GM12872 (cell line): ENCODE measurements around the gene AJM1.

Experiments
- TF ChIP-seq, protein P1 (sequence below): IDR thresholded peaks from 3 replicates; pipeline ENCODE4 v1.5.1; 2011; ENCODE audit warnings: low read depth, mild to moderate bottlenecking, low read length, moderate library complexity; ENCODE audit not compliant: insufficient read depth

Gene AJM1

DNA sequence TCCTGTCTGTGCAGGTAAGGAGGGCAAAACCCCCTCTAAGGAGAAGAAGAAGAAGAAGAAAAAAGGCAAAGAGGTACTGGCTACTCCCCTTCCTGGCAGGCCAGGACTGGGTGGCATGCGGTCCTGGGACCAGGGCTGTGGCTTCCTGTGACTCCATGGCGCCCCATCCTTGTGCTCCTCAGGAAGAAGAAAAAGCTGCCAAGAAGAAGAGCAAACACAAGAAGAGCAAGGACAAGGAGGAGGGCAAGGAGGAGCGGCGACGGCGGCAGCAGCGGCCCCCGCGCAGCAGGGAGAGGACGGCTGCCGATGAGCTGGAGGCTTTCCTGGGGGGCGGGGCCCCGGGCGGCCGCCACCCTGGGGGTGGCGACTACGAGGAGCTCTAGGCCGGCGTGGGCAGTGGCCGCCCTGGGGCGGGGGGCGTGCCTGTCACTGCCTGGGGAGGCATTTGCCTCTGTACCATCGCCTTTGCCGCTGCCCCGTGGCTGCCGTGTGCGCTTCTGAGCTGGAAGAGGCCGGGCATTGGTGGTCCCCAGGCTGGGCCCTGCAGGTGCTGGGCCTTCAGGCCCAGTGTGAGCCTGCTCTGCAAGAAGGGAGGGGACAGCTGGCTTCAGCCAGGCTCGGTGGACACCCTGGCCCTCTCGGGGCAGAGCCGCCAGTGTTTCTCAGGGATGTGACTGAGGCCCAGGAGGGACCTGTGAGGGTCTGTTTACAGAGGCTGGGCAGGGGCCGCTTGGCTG lies 2.0 kb upstream of the AJM1 start:
- TF ChIP-seq, protein P1, sequence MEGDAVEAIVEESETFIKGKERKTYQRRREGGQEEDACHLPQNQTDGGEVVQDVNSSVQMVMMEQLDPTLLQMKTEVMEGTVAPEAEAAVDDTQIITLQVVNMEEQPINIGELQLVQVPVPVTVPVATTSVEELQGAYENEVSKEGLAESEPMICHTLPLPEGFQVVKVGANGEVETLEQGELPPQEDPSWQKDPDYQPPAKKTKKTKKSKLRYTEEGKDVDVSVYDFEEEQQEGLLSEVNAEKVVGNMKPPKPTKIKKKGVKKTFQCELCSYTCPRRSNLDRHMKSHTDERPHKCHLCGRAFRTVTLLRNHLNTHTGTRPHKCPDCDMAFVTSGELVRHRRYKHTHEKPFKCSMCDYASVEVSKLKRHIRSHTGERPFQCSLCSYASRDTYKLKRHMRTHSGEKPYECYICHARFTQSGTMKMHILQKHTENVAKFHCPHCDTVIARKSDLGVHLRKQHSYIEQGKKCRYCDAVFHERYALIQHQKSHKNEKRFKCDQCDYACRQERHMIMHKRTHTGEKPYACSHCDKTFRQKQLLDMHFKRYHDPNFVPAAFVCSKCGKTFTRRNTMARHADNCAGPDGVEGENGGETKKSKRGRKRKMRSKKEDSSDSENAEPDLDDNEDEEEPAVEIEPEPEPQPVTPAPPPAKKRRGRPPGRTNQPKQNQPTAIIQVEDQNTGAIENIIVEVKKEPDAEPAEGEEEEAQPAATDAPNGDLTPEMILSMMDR: no peak

DNA sequence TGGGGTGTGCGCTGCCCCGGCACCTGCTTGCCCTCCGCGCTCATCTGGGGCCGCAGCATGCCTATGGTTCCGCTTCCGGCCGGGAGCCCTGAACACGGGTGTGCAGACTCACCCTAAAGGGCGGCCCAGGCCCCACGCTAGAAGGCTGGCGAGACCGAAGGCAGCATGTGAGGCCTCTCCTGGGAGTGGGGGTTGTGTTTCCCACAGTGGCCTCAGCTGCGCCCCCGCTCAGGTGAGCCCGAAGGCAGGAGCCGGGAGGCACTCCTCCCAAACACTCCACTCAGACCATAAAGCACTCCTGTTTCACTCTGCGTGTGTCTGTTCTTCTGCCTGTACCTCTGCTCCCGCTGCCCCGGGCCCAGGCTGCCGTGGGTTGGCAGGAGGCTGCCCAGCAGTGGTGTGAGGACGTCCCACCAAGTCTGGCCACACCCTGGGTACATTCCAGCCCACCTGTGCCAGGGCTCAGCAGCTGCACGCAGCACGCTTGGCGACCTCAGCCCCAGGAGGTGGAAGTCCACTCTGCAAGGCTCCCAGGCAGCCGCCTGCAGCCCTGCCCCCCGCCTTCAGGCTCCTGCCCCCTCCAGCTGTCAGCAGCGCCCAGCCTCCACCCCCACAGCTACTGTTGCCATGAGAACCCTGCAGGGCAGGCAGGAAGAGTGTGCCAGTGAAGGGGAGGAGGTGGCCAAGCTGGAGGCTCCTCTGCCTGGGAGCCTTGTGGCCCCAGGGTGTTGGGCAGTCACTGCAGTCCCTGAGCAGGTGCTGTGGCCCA lies 1.2 kb upstream of the AJM1 start:
- TF ChIP-seq, protein P1: no peak

DNA sequence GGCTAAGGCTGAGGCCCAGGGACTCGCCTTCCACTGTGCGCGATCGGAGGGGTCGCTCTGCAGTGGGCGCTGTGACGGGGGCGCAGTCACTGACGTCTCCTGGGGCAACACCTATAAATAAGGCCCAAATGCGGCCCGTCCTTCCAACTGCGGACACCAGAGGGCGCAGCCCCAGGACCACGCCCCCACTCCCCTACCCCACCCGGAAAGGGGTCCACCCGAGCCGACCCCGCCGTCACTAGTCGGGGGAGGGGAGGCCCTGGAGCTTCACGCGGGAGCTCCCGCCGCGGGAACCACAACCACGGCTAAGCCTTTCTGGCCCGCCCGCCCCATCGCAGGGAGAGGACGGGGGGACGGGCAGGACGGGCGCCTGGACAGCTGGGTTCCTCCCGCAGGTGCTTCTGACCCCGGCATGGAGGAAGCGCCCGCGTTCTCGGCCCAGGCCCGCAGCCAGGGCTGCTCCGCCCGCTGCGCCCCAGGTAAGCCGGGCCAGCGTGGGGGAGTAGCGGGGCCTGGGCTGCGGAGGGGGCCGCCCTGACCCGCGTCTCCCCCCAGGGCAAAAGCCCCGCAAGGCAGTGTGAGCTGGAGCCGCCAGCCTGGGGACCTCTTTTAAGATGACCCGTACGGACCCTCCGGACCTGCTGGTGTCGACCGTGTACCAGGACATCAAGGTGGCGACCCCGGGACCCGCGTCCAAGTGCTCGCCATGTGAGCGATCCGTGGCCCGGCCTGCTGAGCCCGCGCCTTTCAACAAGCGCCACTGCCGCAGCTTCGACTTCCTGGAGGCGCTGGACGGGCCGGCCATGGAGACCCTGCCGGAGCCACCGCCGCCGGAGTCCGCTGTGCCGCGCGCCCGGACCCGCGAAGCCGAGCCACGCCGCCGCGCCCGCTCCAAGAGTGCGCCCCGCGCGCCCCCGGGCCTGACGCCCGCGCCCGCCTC lies 1.8 kb downstream of the AJM1 start:
- TF ChIP-seq, protein P1: peak; percentile 51

DNA sequence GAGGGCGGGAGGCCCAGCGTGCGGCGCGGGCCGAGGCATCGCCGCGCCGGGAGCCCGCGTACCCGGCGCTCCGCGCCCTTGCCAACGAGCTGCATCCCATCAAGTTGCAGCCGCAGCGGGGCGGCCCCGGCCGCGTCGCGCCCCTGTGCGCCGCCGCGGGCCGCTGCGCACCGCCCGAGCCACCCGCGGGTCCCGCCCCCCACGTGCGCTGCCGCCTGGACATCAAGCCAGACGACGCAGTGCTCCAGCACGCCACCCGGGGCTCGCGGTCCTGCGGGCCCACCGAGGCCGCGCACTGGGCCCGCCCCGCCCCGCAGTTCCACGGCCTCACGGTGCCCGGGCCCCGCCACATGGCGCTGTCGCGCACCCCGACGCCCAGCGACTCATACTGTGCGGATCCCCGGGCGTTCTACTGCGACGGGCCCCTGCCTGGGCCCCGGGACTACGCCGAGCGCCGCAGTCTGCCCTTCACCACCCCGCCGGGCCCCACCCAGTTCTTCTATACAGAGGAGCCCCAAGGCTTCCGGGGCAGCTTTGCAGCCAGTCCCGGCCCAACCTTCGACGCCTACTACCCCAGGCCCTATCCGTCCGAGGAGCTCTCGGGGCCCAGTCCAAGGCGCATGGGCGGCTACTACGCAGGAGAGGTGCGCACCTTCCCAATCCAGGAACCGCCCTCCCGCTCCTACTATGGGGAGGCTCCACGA lies 2.6 kb downstream of the AJM1 start:
- TF ChIP-seq, protein P1: no peak

GRCh38 chr9:136845465-136846260 lies 3.4 kb downstream of the AJM1 start:
- TF ChIP-seq, protein P1: no peak

DNA sequence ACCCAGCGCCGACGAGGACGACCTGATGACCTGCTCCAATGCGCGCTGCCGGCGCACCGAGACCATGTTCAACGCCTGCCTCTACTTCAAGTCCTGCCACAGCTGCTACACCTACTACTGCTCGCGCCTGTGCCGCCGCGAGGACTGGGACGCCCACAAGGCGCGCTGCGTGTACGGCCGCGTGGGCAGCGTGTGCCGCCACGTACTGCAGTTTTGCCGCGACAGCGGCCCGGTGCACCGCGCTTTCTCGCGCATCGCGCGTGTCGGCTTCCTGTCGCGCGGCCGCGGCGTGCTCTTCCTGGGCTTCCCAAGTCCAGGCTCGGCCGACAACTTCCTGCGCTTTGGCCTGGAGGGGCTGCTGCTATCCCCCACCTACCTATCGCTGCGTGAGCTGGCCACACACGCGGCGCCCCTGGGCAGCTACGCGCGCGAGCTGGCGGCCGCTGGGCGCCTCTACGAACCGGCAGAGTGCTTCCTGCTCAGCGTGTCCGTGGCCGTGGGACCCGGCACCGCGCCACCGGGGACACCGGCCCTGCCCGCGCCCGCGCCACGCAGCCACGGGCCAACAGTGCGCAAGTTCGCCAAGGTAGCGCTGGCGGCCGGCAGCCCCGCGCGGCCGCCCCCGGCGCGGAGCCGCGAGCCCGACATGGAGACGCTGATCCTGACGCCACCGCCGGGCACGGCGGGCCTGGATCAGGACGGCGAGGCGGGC lies 4.3 kb downstream of the AJM1 start:
- TF ChIP-seq, protein P1: no peak
